NCI-H1694 (cell line): Measurements from ENCODE around the gene TMED10.

Experiments
- DNase-seq: peaks from one replicate; lab custom pipeline; 2025; lab: John Stamatoyannopoulos, UW

The TMED10 gene

DNA sequence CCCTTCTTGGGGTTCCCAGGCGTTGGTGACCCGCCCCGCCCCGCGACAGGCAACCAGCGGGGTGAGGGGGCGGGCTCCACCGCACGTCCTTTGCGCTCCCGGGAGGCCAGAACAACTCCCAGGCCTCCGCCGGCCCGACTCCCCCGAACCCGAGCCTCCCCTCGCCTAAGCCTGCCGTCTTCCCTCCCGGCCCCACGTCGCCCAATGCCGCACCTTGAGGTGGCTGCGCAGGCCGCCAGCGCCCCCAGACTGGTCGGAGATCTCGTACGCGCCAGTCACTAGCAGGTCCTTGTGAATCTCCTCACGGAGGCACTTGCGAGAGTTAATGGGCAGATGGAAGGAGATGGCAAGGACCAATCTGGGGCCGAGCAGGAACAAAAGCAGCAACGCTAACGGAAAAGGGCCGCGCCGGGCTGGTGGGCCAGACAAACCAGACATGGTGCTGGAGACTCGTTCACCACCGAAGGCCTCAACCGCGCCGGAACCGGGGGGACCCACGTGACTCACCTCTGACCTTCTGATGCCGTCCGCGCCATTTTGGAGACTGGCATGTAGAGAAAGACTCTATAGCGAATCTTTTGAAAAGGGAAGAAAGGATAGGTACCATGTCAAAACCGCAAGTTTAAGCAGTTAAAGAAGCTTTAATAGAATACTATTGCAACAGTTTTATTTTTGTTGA is at the start of gene TMED10:
Gene TMED10, minus strand, starts transcription at position 471 of the 679 bp plus-strand sequence. Its CDS starts 33 bp downstream, at position 438.
- peak; percentile 95 for DNase-seq

DNA sequence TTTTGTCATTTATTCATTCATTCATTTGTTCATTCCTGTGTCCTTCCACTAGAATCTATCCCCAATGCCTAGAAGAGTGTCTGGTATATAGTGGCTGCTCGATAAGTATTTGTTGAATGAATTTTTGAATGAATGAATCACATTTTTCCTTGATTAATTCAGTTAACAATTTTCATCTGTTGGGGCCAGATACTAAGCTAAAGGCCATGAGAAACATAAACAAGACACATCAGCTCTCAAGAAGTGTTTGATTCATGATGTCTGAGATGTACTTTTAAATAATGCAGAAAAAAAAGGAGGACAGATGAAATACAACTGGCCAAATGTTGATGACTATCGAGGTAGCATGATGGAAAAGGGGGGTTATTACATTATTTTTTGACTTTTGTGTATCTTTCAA is 48.1 kb upstream of the TMED10 start:
- DNase-seq = no peak

DNA sequence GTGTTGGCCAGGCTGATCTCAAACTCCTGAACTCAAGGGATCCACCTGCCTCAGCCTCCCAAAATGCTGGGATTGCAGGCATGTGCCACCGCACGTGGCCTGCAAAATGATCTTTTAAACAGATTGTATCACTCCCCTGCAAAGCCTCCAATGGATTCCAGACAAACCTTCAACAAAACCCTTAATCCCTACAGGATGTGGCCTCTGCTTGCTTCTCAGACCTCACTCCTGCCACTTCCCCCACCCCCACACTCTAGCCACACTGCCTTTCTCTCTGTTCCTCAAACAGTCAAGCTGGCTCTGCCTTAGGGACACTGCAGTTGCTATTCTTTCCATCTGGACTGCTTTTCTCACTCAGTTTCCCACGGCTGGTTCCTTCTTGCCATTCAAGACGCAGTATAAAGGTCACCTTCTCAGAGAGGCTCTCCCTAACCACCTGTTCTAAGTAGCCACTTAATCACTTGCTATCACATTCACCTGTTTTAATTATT is 47.3 kb upstream of the TMED10 start:
- DNase-seq = no peak

DNA sequence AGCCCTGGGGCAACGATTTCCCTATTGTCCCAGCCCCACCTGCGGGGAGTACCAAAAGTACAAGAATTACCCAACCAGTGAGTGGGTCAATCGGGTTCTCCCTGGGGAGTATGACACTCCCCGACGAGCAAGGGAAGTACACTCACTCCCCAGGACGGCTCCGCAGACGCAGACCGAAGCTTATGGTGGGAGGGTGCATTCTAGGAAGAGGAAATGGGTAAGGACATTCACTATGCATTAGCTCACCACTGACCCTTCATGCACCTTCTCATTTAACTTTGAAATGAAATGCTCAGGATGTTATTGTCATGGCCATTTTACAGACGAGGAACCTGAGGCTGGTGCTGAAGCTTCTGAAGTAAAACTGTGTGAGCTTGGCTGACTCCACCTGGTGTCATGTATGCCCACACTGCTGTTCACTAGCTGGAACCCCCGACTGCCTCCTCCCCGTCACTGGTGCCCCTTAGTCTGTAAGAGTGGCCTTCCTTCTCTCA is 45.8 kb upstream of the TMED10 start:
- no peak for DNase-seq

DNA sequence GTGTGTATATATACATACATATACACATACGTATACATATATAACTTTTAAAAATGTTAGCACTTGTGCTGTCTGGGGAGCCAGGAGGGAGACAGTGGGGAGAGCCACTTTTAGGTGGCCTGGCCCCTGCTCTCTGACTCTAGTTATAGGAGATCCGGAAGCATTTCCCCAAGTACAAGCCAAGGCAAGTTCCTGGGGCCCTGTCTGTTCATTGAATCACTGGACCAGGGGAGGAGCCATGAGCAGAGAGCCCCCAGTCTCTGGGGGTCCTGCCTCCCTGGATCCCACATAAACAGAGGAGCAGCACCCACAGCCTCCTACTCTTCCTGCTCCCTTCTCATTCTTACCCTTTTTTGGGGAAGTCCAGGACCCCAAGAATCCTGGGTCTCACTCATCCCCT is 45.4 kb upstream of the TMED10 start:
- no peak for DNase-seq

DNA sequence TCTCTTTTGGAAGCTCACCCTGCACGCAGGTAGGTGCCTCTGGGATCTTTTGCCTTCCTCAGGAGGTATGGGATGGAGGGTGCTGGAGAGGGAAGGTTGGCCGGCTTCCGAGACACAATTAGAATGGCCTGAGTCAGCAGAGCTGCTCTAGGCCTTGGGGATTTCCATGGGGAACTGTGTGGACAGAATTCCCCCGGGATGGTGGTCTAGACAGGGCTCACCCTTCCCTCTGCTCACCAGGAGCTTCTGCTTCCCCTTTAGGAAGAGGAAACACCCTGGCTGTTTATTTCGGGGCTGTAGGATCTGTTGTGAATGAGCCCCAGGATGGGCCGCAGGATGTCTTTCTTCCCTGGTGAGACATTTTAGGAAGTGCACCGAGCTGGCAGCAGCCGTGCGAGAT is 43.7 kb upstream of the TMED10 start:
- DNase-seq = no peak

DNA sequence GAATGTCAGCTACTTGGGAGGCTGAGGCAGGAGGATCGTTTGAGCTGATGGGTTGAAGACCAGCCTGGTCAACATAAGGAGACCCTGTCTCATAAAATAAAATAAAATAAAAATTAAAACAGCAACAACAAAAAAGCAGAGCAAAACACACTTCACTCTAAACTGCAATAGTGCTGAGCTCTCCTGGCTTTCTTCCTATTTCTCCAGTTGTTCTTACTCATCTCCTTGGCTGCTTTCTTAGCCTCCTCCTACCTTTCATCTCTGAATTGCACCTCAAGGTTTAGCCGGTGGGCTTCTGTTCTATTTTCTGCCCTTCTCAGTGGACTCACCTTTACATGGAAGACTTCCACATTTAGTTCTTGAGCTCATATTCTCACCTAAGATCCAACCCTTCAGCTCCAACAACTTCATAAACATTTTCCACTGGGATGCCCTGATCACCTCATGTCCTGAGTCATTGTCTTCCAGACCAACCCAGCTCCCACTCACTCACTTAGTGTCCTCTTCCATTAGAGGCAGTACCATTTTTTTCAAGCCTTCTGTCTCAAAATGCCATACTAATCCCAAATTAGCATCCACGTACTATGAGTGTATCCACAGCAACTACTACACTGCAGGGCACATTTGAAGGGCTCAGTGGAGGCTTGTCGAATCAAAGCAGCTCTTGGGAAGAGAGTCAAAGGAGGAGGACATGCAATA is 41.2 kb upstream of the TMED10 start:
- no peak for DNase-seq

DNA sequence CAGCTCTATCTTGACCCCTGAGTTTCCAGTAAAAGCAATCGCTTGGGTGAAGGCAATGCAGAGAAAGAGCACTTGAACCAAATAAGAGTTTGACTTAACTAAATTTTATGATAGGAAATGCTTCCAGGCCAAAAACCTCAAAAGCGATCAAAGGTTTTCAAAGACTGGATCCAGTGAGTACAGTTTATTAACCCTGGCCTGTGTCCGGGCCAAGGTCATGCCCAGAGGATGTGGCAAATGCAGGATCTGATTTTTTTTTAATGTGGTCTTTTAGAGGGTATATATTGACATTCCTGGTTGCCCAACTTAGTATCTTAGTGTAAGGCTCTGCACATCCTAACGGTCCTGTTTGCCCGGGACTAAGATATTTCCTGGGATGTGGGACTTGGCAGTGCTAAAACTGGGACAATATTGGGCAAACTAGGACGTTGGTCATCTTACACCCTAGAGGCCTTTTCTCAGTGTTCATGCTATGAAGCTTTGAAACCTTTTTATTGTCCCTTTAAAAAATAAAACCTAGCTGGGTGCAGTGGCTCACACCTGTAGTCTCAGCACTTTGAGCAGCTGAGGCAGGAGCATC is 40.1 kb upstream of the TMED10 start:
- no peak for DNase-seq

DNA sequence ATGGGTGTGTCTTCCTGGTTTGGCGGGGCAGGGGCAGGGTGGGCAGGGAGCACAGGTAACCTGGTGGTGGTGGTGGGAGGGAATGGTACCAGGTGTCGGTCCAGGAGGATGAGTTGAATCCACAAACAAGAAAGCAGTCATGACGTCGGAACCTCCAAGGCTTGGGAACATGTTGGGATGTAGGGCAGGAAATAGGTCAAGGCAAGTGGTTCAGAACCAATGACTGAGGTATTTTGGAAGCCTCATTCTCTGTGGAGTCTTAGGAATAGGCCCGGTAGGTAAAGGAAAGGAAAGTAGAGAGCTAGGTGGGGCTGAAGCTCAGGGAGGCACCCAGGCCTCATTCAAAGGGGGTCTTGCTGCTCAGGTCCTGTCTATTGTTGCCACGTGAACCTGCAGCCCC is 39.1 kb upstream of the TMED10 start:
- no peak for DNase-seq

DNA sequence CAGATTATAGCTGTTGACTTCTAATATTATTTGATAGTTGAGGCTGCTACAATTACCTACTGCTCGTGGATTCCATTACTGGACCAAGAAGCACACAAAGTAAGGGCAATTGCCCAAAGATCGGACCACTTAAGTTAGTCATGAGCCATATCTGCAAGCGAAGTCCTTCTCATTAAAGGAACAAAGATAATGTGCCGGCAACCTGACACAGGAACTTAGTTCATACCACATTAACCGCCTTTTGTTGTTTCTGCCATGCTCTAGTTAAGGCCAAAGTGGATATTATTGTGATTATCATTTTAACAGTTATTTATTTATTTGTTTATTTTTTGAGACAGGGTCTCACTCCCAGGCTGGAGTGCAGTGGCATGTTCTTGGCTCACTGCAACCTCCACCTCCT is 38.1 kb upstream of the TMED10 start:
- no peak for DNase-seq

DNA sequence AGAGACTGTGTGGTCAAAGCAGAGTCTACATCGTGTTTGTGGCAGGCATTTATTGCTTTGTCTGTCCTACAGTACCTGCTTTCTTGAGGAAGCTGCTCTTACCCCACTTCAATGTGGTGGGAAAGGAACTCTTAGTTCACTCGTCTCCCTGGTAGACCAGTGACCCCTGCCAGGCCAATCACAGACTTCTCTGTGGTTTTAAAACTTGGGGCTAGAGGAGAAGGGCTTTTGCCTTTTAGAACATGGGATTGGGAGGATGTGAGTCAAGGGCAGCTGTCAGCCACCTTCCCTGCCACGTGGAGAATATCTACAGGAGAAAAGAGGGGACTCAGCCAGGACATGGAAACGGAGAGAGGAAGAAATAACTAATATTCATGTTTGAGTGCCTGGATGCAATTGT is 36.8 kb upstream of the TMED10 start:
- no peak for DNase-seq

DNA sequence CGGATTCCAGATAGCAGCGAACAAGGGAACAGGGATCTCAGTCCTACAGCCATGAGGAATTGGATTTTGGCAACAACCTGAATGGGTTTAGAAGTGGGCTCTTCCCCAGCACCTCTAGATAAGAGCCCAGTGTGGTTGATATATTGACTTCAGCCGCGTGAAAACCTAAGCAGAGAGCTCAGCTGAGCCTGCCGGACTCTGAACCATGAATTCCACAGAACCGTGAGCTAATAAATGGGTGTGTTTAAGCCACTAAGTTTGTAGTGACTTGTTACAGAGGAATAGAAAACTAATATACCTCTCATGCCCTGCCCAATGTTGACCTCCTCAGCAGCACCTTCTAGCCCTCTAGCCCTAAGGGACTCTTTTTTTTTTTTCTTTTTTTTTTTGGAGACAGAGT is 32.4 kb upstream of the TMED10 start:
- no peak for DNase-seq

DNA sequence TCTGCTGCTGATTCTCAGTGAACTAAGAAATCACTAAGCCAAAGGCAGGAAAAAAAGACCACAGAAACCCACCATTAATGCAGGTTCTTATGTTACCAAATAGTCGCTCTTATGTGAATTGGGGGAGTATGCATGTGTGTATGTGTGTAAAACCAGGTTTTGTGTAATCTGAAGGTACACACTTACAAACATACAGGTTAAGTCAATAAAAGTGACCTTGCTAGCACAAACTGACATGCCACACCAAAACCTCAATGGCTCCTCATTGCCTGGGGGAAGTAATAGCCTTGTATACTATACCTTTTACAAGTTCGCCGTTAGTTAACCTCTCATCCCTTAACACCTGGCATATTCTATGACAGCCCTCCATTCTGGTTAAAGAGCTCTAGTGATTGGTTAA is 29.8 kb upstream of the TMED10 start:
- DNase-seq = no peak

DNA sequence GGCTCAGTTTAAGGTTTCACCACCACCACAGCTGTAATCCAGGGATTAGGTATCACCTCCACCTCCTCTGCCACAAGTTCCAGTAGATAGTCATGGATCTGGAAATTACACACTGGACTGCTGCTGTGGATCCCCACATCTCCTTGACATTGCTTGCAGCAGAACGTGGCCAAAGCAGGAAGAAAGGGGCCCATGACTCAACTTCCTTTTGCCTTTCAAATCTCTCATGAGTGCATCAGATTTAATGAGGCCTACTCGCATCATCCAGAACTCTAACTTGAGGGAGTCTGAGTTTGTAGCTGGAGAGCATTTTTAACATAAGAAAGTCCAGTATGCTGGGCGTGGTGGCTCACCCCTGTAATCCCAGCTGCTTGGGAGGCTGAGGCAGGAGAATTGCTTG is 29.2 kb upstream of the TMED10 start:
- no peak for DNase-seq

DNA sequence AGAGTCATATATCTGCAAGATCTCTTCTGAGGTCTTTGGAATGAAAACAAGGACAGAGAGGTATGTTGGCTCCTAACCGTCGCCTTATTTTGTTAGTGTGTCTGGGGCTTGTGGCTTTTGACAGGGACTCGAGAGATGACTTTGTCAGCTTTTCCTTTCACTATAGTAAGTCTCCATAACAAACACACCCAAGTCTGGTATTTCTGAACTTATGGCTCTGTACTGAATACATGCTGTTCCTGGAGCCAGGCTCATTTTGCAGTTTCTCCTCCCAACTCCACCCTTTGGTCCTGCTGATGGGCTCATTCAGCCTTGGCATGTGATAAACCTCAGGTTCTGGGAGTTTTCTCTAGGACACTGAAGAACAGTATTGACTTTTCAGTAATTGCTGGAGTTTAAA is 27.7 kb upstream of the TMED10 start:
- DNase-seq = no peak

DNA sequence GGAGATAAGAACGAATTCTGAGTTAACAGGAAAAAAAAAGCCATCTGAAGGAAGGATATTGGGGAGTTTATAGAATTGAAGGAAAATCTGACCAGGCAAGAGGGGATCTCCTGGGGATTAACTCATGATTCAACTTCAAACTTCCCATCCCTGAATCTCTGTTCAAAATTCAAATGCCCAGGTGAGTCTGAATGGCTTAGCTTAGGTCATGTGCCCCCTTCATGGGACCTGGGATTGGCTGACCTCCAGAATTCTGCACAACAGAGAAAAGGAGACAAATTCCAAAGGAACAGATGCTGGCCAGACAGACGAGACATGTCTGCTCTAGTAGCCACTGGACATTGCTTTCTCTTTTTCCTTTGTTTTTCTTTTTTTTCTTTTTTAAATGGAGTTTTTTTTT is 26.2 kb upstream of the TMED10 start:
- DNase-seq = no peak

DNA sequence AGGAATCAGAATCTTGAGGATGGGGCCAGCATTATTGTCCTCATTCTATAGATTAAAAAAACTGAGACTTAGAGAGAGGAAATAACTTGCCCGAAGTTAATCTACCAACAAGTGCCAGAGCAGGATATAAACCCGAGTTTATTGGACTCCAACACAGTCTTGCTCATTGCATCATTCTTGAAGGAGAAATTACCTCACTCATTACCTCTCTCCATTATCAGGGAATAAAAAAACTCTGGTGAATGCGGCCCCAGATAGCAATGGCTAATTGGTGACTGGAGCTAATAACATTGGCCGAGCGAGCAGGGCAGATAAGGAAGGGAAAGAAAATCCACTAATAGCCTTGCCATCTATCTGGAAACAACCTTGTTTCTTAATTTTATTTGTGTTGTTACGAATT is 24.7 kb upstream of the TMED10 start:
- DNase-seq = no peak

DNA sequence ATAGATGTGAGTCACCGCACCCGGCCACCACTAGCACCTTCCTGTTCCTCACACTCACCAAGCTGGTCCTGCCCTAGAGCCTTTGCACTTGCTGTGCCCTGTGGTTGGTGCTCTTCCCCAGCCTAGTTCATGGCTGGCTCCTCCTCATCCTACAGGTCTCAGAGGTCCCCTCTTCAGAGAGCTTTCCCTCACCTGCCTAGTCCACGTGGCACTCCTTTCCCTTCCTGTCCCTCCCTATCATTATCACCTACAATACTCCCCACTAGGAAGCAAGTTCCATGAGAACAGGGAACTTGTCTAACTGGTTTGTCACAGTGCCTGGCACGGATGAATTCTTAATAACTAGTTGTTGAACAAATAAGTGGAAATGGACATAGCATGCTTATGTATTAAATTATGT is 24.0 kb upstream of the TMED10 start:
- no peak for DNase-seq

DNA sequence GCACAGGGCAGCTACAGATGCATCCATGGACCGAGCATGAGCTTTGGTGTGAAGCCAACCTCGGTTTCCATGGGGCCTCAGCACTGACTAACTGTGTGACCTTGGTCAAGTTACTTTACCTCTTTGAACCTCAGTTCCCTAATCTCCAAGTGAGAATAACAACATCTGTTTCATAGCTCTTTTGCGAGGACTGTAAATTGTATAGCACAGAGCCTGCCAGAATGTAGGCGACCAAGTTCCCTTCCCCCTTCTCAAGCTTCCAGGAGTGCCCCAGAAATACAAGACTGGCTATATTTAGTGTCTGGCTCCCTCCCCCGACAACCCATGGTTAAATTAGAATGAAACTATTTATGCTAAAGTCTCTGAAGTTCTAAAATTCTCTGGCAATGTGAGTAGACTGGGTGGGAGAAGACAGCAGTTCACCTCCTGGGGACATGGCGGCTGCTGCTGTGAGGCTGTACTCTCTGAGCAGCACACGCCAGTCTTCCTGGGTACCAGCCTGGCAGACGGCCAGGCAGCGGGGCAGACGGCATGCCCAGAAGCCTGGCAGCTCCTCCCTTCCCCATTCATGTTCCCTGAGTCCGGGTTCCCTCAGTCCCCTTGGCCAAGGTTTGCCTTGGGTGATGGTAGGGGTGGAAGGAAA is 22.0 kb upstream of the TMED10 start:
- peak; percentile 85 for DNase-seq

DNA sequence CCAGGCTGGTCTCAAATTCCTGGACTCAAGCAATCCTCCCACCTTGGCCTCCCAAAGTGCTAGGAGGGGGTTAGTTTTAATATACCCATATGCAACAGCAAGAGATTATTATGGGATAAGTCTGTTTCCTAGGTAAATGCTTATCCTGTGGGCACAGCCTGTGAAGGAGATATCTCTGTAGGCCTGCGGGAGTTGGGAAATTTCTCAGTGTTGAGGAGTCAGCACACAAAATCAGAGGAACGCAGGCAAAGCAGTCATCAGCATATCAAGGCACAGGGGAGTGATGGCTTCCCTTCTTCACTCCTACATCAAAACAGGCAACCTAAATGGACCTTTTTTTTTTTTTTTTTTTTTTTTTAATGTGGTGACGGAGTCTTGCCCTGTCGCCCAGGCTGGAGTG is 20.9 kb upstream of the TMED10 start:
- no peak for DNase-seq

DNA sequence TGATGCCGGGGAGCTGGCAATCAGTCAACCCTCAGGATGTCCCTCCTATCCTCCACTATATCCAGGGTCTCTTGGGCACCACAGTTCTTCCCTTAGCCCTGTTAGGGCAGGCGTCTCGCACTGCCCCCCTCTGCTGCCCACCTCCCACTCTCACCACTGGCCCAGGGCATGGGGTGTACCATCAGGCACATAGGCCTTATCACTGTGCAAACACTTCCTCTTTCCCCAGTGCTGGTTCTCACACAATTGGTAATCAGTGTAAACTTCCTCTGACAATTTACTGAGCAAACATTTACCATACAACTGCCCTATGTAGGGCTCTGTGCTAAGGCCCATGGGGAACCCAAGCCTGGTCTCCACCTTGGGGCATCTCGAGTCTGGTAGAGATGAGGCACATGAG is 20.1 kb upstream of the TMED10 start:
- DNase-seq = no peak

DNA sequence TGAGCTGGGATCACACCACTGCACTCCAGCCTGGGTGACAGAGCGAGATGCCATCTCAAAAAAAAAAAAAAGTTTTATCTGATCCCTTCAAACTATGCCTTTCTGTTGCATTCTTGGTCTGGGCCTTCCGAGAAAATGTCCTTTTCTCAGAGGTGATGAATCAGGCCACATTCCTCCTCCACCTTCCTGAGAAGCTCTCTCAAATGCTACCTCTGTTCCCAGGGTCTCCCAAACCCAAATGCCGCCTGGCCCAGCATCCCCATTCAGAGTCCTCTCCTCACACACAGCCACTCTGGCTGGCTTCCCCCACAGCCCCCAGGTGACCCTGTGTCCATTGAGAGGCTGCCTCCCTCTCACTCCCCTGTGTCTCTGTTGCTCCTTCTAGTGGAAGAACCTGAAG is 19.7 kb upstream of the TMED10 start:
- DNase-seq = no peak

DNA sequence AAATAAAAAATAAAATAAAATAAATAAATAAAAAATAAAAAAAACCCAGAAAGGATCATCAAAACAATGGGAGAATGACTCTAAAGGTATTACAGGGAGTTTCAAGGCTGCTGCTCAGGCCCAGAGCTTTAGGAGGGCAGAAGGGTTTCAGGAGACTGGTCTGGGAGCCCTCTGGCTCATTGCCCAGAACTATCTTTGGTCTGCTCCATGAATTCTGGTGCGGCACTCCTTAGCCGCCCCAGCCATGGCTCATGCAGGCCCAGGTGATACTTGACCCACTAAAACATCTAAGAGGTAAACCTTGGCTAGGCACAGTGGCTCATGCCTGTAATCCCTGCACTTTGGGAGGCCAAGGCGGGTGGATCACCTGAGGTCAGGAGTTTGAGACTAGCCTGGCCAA is 14.7 kb upstream of the TMED10 start:
- no peak for DNase-seq
